Liver (tissue), 3 donors: ENCODE results near the gene C7.

ENCODE experiments used
- ATF3 ChIP-seq: IDR thresholded peaks from 2 replicates; pipeline ENCODE4 v1.6.1; 2016; ENCODE audit warnings: antibody characterized with exemption
- CTCF ChIP-seq: fragments of 150-350 bp; IDR thresholded peaks from 2 replicates; pipeline ENCODE4 v1.5.1; 2017; ENCODE audit warnings: improper control_type of control experiment, low read depth, low read length; ENCODE audit not compliant: missing input control
- GABPA ChIP-seq, 2 donors: IDR thresholded peaks in 1 of 2; conservative IDR thresholded peaks in 1 of 2; 2 replicates each; pipeline ENCODE4 v1.6.1; 2016; ENCODE audit warnings: antibody characterized with exemption in 2 of 2, mild to moderate bottlenecking in 1 of 2, moderate library complexity in 1 of 2
- MAX ChIP-seq: IDR thresholded peaks from 2 replicates; pipeline ENCODE4 v1.6.1; 2016; ENCODE audit warnings: antibody characterized with exemption
- RAD21 ChIP-seq, 2 donors: IDR thresholded peaks; 2 replicates each; pipeline ENCODE4 v1.6.1; 2016; ENCODE audit warnings: antibody characterized with exemption in 2 of 2, mild to moderate bottlenecking in 2 of 2
- REST ChIP-seq: IDR thresholded peaks from 2 replicates; pipeline ENCODE4 v1.6.1; 2016; ENCODE audit warnings: antibody characterized with exemption, mild to moderate bottlenecking
- RXRA ChIP-seq, 2 donors: IDR thresholded peaks; 2 replicates each; pipeline ENCODE4 v1.6.1; 2017 to 2018; ENCODE audit warnings: antibody characterized with exemption in 2 of 2, mild to moderate bottlenecking in 1 of 2
- TAF1 ChIP-seq: conservative IDR thresholded peaks from 2 replicates; pipeline ENCODE4 v1.6.1; 2016; ENCODE audit warnings: antibody characterized with exemption, mild to moderate bottlenecking
- donor health status: healthy.
- donor health status: healthy.

GRCh38 chr5:41003670-41004376 lies 94.5 kb downstream of the C7 start:
- TF ChIP-seq CTCF (no peak), RAD21 (IDR thresholded peaks at IDR 0.05) (peak; percentile 23 to 38), MAX (no peak), TAF1 (no peak), ATF3 (no peak), RXRA (IDR thresholded peaks at IDR 0.05) (peak; percentile 67 to 69), GABPA (IDR thresholded peaks at IDR 0.05 in 1 of 2, conservative IDR thresholded peaks at IDR 0.05 in 1 of 2) (no peak), REST (peak; percentile 23)
